ENCODE measurements around the gene FAR1.

Gene FAR1

GRCh38 chr11:13669544-13670488 is 1.3 kb downstream of the FAR1 start:
- no peak for DNase-seq

DNA sequence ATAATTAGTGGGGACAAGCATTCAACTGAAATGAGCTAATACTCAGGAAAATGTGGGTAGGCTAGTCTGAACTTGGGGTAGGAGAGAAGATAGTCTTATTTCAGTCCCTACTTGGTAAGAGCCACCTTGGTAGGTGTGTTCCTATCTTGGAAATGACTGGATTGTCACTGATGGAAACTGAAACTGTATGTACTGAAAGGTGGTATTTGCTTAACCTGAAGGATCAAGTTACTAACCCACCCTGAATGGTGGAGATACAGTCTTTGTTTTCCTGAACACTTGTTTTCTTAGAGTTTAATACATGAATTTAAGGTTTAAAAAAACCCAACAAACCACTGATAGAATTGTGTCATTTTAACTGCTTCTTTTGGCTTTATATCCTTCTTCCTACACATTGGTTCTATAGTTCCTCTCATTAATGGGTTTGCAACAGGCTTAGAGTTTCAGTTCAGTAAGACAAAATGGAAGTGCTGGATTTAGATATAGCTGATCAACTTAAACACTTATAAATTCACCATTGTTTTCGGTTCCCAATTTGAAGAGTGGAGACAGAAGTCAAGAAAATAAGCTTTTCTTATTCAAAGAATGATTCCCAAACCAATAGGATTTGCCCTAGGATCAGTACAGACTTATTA is 4.2 kb downstream of the FAR1 start:
- no peak for DNase-seq

GRCh38 chr11:13674799-13675509 is 6.5 kb downstream of the FAR1 start:
- DNase-seq, result no peak

GRCh38 chr11:13676576-13676975 is 8.1 kb downstream of the FAR1 start:
- DNase-seq, result no peak

GRCh38 chr11:13679768-13680167 is 11.3 kb downstream of the FAR1 start:
- no peak for DNase-seq

DNA sequence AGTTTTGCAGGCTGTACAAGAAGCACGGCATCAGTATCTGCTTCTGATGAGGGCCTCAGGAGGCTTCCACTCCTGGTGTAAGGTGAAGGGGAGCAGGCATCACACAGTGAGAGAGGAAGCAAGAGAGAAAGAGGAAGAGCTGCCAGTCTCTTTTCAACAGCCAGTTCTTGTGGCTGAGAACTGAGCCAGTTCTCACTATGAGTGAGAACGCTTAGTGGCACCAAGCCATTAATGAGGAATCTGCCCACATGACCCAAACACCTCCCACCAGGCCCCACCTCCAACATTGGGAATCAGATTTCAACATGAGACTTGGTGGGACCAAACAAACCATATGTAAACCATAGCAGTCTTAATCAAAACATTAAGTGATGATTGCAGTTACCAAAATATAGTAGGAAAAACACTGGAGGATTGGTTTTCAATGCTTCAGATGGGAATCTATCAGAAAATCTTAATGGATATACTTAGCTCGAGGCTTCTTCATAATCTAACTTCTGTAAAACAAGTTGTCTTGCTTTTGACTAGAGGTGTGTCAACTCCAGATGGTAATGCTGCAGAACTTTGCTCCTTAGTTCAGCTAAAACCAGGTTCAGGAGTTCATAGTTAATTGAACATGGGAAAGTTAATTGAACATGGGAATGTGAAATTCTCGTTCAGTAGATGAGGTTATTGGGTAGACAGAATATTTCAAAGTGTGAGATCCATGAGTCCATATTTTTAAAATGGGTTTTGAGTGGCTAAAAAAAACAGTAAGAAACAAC is 12.2 kb downstream of the FAR1 start:
- peak in 1 of 2 donors; percentile 22 for DNase-seq

DNA sequence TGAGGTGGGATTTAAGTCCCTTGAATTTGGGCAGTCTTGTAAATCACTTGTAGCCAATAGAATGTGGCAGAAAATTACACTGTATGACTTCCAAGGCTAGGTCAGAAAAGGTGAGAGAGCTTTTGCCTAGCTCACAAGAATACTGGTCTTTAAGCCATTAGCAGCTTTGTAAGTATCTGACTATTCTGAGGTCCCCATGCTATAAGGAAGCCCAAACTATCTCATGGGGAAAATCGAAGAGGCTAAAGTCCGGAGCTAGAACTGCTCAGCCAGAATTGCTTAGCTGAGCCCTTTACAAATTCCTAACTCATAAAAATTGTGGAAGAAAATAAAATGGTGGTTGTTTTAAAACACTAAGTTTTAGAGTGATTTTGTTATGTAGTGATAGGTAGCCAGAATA is 13.0 kb downstream of the FAR1 start:
- no peak for DNase-seq

DNA sequence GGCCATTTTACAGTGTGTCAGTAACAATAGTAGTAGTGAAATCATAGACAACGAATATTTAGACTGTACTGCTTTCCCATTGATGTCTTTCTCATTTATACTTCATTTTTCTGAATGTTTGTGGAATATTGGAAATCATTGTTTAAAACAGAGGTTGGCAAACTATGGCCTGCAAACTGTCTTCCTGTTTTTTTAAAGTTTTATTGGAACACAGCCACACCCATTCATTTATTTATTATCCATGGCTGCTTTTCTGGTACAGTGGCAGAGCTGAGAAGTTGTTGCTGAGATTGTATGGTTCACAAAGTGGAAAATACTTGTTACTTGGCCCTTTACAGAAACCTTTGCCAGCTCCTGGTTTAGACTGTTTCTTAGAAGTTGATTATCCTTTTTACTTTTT is 13.7 kb downstream of the FAR1 start:
- no peak for DNase-seq

DNA sequence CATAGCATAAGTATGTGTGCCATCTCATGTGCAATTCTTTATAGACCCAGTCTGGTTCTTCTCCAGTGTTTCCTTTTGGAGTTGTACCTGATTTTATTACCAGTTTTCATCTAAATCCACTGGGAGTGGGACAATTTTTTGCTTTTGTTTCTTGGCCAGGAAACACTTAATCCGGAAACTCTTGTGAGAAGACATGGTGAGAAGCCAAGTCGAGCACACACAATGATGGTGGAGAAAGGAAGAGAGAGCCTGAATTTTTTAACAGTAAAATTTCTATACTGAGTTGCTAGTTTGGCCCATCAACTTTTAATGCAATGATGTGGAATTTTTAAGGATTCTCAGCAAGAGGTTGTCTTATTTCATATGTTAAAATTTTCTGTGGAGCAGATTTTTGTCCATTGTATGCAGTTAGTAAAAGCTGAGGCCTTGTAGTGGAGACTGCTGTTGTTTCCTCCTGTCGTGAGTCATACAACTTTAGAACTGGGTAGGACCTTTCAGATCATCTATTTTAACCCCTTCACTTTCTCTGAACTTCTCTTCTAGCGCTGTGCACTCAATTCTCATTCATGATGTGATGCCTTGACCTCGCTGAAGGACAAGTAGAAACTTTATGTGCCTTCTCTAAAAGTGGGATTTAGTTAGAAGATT is 17.1 kb downstream of the FAR1 start:
- DNase-seq, result no peak

GRCh38 chr11:13686776-13687175 is 18.3 kb downstream of the FAR1 start:
- no peak for DNase-seq

- no peak for DNase-seq
Measured at GRCh38 chr11:13687271-13687670, 18.8 kb downstream of the FAR1 start.

DNA sequence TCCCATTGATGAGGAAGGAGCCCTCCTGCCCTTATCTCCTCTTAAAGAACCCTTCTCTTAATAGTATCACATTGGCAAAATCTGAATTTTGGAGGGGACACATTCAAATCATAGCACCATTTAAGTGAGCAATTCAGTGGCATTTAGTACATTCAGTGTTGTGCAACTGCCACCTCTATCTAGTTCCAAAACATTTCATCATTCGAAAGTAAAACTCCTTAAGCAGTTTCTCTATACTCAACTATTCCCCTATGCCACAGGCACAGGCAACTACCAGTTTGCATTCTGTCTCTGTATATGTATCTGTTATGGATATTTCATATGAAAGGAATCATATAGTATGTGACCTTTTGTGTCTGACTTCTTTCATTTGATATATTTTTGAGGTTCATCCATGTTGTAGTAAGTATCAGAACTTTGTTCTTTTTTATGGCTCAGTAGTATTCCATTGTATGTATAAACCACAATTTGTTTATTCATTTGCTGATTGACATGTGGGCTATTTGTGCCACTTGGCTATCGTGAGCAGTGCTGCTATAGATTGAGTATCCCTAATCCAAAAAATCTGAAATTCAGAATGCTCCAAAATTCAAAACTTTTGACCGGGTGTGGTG is 22.9 kb downstream of the FAR1 start:
- no peak for DNase-seq

GRCh38 chr11:13692172-13692571 is 23.7 kb downstream of the FAR1 start:
- DNase-seq, result no peak

GRCh38 chr11:13694115-13694514 is 25.6 kb downstream of the FAR1 start:
- DNase-seq, result no peak

DNA sequence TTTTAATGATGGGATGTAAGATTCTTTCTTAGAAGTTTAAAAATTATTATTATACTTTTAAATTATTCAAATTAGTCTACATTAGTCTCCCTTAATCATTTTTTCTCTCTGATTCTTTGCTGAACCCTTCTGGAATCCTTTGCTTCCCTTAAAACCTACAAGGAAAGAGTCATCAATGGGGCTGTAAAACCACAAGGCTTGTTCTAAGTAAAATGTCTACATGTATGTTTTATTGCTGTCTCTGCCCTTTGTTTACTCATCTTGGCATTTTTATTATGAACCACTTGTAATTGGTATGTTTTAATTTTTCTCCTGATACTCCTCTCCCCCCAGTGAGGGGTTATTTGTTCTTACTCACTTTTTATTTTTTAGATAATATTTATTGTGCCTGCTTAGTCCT is 27.4 kb downstream of the FAR1 start:
- DNase-seq, result no peak

DNA sequence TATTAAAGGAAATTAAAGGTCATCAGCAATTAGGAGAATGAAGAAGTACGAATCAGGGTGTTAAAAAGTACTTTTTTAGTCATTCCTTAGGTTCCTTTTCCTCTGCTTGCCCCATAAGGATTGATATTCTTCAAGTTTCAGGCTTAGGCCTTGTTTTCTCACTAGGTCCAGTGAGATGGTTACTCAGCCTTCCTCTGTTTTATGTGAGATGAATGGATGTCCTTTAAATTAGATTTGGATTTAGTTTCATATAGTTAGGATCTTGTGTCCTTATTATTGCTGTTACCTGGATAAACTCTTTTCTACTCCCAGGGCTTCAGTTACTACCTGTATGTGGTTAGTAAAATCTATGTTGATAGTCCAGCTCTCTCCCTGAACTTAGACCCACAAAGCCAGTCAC is 29.2 kb downstream of the FAR1 start:
- DNase-seq, result no peak

GRCh38 chr11:13698132-13698531 is 29.7 kb downstream of the FAR1 start:
- DNase-seq, result no peak

DNA sequence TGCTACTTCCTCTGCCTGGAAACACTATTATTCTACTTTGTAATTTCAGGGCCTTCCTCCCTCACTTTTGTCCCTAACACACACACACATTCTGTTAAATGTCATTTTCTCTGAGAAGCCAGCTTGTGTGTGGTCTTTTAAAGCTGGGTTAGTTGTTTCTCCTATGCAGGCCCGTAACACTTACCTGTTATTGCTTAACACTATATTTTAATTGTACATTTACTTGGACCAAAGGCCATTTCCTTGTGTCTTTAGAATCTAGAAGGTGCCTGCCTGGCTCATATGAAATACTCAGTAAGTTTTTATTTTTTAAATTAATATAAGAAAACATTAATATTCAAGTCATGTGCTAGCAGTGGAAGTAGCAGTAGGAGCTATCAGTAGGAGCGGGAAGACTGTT is 30.6 kb downstream of the FAR1 start:
- no peak for DNase-seq

GRCh38 chr11:13699870-13700269 is 31.4 kb downstream of the FAR1 start:
- no peak for DNase-seq

- no peak for DNase-seq
Measured at GRCh38 chr11:13701506-13701905, 33.0 kb downstream of the FAR1 start.

- DNase-seq, result no peak
Measured at GRCh38 chr11:13702071-13702470, 33.6 kb downstream of the FAR1 start.

DNA sequence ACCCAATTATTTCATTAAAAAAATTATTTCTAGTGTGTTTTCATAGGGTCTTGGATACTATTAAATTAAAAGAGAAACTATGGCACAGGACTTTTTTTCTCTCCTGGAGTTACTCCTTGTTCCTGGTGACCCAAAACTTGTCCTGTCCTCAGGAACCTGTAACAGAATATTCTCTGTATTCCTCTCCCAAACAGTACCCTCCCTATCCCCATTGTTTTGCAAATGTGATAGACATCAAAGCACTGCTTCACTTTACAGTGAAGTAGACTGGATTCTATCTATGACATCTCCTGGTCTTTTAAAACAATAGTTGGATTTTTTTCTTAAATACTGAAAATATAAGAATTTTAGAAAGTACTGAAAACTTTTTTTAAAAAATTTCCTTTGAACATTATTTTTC is 37.2 kb downstream of the FAR1 start:
- no peak for DNase-seq
